Progenitor cell of endocrine pancreas (in vitro differentiated cells): ENCODE data around the gene CCDC33. TPM values are rescaled to one million over a fixed set of nuclear protein-coding genes. Genes with fewer than 3 reads are reported as not detected.
A peak's percentile ranks its signal among the peaks of the same experiment; 100 is the strongest.

Experiments
- DNase-seq: peaks from one replicate; pipeline ENCODE4 v3.0.0; 2021; ENCODE audit warnings: low spot score; ENCODE audit not compliant: unreplicated experiment
- H3K27ac Mint-ChIP-seq: 2 replicates; pipeline ENCODE4 v1.8.0; 2021; ENCODE audit warnings: mild to moderate bottlenecking, moderate library complexity, mixed read lengths
- H3K27me3 Mint-ChIP-seq: 2 replicates; pipeline ENCODE4 v1.8.0; 2021; ENCODE audit warnings: mixed read lengths
- H3K36me3 Mint-ChIP-seq: 2 replicates; pipeline ENCODE4 v1.8.0; 2022; ENCODE audit warnings: mixed read lengths; ENCODE audit not compliant: insufficient read depth
- H3K4me1 Mint-ChIP-seq: 2 replicates; pipeline ENCODE4 v1.8.0; 2021; ENCODE audit warnings: low read depth, mixed read lengths
- H3K4me3 Mint-ChIP-seq: 2 replicates; pipeline ENCODE4 v1.8.0; 2021; ENCODE audit warnings: low read depth, mild to moderate bottlenecking, moderate library complexity, mixed read lengths
- H3K9me3 Mint-ChIP-seq: 2 replicates; pipeline ENCODE4 v1.8.0; 2021; ENCODE audit warnings: low read depth, mixed read lengths
- total RNA-seq: library from RNA; stranded (reverse); gene quantifications from 2 replicates; pipeline ENCODE4 v1.2.1, GENCODE V29; 2021
- TF ChIP-seq, protein P1 (sequence below): fragments of 200-600 bp; sonication (generic); IDR thresholded peaks from one replicate; pipeline ENCODE4 v1.5.0; 2021; ENCODE audit warnings: antibody characterized with exemption, mild to moderate bottlenecking; ENCODE audit not compliant: unreplicated experiment

CCDC33 gene
- total RNA-seq, 1 donor from 2014 or later, result 0.84 TPM

DNA sequence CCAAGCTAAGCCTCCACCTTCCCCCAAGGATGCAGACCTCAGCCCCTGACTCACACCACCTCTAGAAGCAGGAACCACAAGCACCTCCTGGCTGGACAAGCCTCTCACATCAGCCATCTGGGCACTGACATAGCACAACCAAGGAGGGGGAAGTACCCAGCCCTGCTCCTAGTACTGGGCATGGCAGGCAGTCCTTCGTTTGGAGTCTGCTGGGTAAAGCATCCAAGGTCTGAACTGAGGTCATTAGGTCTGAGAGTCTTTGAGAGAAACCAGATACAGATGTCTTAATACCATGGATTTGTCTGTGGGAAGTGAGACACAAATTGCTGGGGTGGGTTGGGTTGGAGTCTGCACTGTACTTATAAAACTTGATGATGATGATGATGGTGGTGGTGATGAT lies 61.8 kb downstream of the CCDC33 start:
- no peaks in the 10 kb centered on the region for H3K36me3 Mint-ChIP-seq
- H3K27me3 Mint-ChIP-seq, result peaks cover 73% of the 10 kb centered on the region
- H3K4me1 Mint-ChIP-seq, result peaks cover 3% of the 10 kb centered on the region
- no peak overlapping the region for H3K27ac Mint-ChIP-seq
- DNase-seq, result no peak
- no peak overlapping the region for H3K4me3 Mint-ChIP-seq
- TF ChIP-seq, protein P1, sequence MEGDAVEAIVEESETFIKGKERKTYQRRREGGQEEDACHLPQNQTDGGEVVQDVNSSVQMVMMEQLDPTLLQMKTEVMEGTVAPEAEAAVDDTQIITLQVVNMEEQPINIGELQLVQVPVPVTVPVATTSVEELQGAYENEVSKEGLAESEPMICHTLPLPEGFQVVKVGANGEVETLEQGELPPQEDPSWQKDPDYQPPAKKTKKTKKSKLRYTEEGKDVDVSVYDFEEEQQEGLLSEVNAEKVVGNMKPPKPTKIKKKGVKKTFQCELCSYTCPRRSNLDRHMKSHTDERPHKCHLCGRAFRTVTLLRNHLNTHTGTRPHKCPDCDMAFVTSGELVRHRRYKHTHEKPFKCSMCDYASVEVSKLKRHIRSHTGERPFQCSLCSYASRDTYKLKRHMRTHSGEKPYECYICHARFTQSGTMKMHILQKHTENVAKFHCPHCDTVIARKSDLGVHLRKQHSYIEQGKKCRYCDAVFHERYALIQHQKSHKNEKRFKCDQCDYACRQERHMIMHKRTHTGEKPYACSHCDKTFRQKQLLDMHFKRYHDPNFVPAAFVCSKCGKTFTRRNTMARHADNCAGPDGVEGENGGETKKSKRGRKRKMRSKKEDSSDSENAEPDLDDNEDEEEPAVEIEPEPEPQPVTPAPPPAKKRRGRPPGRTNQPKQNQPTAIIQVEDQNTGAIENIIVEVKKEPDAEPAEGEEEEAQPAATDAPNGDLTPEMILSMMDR, result no peak
- no peaks in the 10 kb centered on the region for H3K9me3 Mint-ChIP-seq

DNA sequence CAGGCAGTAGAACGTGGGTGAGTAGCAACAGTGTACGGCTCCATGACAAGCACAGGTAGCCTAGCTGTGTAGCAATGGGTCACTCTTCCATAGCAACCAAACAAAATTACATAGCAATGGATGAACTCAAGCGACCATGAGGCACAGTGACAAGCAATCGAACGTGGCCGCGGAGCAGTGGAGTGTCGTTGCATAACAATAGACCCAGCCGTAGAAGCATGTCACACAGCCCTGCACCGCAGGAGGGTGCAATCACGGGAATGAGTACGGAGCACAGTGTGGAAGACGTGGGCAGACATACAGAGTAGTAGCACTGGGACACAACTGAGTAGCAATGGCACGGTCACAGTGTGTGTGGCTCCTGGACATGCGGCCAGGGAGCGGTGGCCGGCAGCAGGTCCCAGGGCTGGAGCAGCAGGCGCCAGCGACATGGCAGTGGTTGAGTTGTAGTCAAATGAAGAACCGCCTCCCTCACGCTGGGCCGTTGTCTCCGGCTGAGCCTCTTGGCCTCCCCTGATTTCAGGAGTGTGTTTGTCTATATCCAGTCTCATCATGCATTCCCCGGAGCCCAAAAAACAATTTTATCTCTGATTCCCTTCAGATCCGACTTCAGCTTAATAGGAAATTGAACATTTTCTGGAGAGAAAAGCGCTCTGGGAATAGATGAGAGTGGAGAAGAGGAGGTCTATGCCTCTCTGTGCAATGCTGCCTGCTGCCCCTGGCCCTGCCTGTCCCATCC lies 64.1 kb downstream of the CCDC33 start:
- TF ChIP-seq, protein P1, result no peak
- Mint-ChIP-seq H3K4me1 (peaks cover 7% of the 10 kb centered on the region), H3K27ac (no peak overlapping the region), H3K4me3 (no peak overlapping the region), H3K9me3 (no peaks in the 10 kb centered on the region), H3K27me3 (peaks cover 79% of the 10 kb centered on the region), H3K36me3 (no peaks in the 10 kb centered on the region)
- no peak for DNase-seq

DNA sequence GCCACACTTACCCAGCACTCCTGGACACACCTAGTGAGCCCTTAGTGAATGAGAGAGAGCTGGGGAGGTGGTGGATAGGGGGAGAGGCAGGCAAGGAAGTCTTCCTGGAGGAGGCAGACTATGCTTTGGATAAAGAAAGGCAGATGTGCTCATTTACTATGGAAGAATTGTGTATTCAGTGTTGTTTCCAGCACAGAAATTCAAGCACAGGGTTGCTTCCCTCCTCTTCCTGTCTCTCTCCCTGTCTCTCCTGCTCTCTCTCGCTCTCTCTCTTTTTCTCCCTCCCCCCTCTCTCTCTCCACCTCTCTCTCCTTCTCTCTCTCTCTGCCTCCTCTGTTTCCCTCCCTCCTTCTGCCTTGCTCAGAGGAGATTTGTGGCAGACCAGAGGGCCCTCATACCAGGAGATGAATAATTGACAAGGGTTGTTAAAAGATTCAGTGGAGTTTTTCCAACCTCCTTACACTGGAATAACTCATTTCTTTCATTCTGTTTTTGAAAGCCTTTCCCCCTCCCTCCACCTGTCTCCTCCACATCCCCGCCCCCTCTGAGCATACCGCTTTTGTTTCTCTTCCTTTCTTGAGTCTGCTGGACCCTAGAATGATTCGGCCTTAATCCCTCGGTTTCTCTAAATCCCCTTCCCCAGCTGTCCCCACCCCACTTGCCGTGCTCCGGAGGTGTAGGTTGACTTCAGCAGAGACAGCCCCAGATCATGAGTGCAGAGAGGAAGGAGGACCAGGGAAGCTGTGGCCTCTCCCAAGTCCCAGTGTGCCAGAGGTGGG lies 65.6 kb downstream of the CCDC33 start:
- Mint-ChIP-seq H3K9me3 (no peaks in the 10 kb centered on the region), H3K27ac (no peak overlapping the region), H3K27me3 (peaks cover 87% of the 10 kb centered on the region), H3K36me3 (no peaks in the 10 kb centered on the region), H3K4me1 (peaks cover 13% of the 10 kb centered on the region), H3K4me3 (no peak overlapping the region)
- TF ChIP-seq, protein P1, result no peak
- no peak for DNase-seq

DNA sequence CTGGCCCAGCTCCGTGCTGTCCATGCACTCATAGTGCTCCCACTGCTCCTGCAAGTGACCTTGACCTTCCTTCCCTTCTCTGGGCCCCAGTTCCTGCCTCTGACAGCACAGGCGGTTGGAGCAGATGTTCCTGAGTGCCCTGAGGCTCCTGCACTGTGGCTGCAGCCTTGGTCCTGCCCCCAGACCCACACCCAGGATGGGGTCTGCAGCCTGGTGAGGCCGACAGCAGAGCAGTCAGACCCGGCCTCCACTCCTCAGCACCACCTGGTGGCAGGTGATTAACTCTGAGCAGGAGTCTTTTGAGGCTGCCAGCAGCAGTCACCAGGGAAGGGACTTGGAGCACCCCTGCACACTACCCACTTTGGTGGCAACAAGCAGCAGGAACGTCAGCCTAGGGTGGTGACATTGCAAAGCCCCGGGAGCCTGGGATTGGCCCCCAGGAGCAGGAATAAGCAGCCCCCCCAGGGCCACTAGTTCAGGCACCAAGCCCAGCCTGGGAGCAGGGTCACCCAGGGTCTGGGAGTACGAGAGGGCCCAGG lies 66.8 kb downstream of the CCDC33 start:
- Mint-ChIP-seq H3K4me1 (peaks cover 23% of the 10 kb centered on the region), H3K27ac (no peak overlapping the region), H3K9me3 (no peaks in the 10 kb centered on the region), H3K36me3 (no peaks in the 10 kb centered on the region), H3K27me3 (peaks cover 82% of the 10 kb centered on the region), H3K4me3 (no peak overlapping the region)
- DNase-seq, result peak; percentile 53
- TF ChIP-seq, protein P1, result peak; percentile 76

DNA sequence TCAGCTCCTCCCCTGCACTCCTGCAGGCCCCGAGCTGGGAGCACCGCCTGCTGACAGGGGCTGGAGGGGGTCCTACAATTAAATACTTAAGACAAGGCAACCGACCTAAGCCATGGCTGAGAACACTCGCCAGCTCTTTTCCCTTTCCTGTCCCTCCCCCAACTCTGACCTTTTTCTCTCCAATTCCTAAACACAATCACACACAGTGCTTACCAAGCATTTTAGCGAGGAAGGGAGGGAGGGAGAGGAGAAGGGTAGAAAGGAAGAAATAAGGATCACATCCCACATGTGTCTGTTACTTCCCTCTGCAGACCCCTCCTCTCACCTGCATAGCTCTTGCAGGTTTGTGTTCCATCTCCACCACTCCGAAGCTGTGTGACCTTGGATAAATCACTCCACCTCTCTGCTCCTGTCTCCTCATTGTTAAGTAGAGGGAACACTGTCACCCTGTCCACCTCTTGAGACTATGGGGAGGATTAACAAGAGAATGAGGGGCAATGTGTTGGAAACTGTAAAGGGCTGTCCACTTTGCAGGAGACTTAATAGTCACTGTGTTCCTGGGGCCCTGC lies 67.7 kb downstream of the CCDC33 start:
- peaks cover 31% of the 10 kb centered on the region for H3K4me1 Mint-ChIP-seq
- no peak overlapping the region for H3K27ac Mint-ChIP-seq
- no peaks in the 10 kb centered on the region for H3K36me3 Mint-ChIP-seq
- H3K4me3 Mint-ChIP-seq, result no peak overlapping the region
- DNase-seq, result no peak
- peaks cover 82% of the 10 kb centered on the region for H3K27me3 Mint-ChIP-seq
- H3K9me3 Mint-ChIP-seq, result no peaks in the 10 kb centered on the region
- TF ChIP-seq, protein P1, result no peak
